OCI-LY7 (cell line): ENCODE measurements around the gene IGSF21.

Source experiments
- CTCF ChIP-seq: fragments of 200-600 bp; sonication (generic); conservative IDR thresholded peaks from 2 replicates; pipeline ENCODE4 v1.5.1; 2014; ENCODE audit warnings: mild to moderate bottlenecking, antibody characterized with exemption, low read length, moderate library complexity, mixed read lengths
- EZH2phosphoT487 ChIP-seq: fragments of 200-600 bp; sonication (generic); IDR thresholded peaks from 2 replicates; pipeline ENCODE4 v1.6.1; 2018; ENCODE audit warnings: low read depth, borderline replicate concordance, mild to moderate bottlenecking, mixed run types, antibody characterized with exemption, low read length, moderate library complexity, mixed read lengths

- TF ChIP-seq CTCF (peak; percentile 83), EZH2phosphoT487 (no peak)
Measured at GRCh38 chr1:18217398-18218043, 109.9 kb downstream of the IGSF21 start.
